GM19238 (cell line): ENCODE measurements around the gene FETUB.
A peak's percentile ranks its signal among the peaks of the same experiment; 100 is the strongest.
"Not testable (repeated sequence)": the region's sequence is repeated elsewhere in the genome, so short reads cannot be mapped to it uniquely, and the experiment has no call there.

Source experiments
- DNase-seq: peaks from one replicate; pipeline ENCODE4 v3.0.0; 2011; ENCODE audit warnings: low spot score; ENCODE audit not compliant: insufficient read length

FETUB gene

DNA sequence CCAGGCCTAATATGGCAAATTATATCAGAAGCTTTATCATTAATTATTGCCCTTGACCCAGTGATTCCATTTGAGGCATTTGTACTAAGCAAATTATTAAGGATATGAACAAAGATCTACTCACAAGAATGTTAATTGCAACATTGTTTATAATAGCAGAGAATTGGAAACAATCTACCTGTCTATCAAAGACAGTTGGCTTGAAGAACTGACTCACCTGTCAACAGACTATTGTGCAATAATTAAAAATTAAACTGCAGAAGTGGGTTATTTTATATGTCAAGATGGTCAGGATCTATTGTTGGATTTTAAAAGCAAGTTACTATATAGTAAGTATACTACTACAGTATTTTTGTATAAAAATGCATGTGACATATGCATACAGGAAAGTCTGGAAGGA lies 6.7 kb upstream of the FETUB start:
- DNase-seq, result no peak

DNA sequence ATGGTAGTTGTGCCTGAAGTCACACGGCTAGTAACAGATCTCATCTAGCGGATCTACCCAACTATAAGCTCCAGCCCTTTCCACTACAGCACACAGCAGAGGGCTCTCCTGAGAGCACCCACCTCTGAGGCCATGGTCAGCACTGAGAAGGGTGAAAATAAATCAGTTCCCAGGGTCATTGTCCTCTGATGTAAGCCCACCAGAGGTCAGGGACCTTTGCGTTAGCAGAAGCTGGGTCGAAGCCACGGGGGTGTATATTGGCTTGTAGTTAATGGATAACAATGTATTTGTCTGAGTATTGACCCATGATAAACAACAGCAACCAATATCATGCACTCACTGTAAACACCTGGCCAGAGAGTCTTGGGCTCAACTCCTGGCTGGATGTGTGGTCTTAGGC lies 6.0 kb upstream of the FETUB start:
- DNase-seq, result not testable (repeated sequence)

DNA sequence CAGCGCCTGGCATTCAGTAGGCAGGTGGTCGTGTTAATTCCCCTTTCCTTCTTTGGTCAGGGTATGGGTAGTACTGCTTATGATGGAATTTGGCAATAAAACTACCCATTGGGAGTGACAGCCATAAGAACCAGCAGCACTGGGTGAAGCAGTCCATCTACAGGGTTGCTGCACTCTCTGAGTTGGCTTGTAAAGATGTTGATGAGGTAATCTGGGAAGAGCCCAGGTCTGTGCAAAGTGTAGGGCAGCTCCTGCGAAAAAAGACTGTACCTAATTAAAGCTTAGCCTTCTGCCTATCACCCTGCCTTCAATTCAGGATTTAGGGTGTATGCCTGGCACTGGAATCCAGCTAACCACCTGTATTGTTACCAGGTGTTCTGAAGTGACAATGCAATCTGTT lies 4.7 kb upstream of the FETUB start:
- no peak for DNase-seq

DNA sequence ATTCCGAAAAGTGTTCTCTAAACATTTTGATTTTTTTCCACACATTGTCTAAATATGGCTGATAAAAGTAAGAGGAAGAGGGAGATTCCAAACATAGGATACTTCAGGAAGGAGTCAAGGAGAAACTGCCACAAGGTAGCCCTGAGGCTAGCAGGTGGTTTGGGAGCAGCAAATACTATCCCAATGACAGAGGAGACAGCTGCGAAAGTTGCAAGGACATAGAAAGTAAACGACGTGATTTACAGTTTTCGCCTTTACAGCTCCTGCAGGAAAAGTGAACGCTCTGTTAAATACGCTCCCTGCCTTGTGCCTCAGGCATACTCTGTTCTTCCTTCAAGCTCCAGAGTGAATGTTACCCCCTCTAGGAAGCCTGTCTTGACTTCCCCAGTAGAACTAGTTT lies 3.7 kb upstream of the FETUB start:
- no peak for DNase-seq

DNA sequence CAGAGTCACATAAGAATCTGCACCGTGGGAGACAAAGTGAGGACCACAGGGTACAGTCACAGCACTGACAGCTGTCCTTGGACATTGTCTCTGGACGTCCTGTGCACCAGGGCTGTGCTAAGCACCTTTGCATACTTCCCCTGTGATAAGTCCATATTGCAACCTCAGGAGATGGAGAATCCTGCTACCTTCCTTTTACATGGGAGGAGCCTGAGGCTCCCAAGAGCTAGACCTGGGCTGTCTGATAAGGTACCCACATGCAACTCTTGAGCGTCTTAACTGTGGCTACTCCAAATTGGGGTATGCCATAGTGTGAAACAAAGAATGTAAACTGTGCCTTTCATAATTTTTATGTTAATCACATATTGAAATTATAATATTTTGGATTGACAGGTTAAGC lies 2.5 kb upstream of the FETUB start:
- DNase-seq, result no peak

DNA sequence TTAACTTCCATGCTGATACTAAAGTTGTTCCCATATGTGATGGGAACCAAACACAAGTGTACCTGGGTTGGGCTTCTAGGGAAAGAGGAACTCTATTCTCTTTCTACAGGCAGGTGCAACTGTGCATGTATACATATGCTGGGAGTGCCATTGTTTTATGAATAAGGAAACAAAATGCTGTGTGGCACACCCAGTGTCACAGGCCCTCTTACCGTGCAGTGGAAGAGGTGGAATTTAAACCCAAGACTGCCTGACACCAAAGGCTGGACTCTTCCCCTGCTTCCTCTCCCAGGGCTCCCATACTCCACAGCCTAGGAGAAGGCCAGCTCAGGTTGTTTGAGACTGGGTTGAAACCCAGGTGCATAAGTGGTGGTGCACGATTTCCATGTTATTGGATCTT lies 1.9 kb upstream of the FETUB start:
- DNase-seq, result no peak

DNA sequence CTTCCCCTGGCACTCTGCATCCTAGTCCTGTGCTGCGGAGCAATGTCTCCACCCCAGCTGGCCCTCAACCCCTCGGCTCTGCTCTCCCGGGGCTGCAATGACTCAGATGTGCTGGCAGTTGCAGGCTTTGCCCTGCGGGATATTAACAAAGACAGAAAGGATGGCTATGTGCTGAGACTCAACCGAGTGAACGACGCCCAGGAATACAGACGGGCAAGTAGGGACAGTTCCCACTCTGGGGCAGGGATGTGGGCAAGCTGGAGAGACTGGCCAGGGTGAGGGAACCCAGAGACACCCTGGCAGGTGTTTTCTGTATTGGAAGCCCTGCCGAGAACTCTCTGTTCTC lies 247 bp downstream of the FETUB start:
- no peak for DNase-seq

DNA sequence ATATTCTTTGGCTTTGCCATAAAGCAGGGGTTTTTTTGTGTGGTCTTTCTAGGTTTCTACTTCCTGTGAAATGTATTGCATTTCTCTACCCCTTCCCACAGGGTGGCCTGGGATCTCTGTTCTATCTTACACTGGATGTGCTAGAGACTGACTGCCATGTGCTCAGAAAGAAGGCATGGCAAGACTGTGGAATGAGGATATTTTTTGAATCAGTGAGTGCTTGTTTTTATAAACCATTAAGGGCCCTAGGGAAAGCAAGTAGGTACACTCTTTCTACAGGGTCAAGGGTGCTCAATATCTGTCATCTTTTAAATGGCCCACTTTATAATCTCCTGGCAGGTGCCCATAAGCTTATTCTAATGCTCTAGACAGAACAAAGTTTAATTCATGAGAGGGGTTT lies 730 bp downstream of the FETUB start:
- DNase-seq, result no peak

DNA sequence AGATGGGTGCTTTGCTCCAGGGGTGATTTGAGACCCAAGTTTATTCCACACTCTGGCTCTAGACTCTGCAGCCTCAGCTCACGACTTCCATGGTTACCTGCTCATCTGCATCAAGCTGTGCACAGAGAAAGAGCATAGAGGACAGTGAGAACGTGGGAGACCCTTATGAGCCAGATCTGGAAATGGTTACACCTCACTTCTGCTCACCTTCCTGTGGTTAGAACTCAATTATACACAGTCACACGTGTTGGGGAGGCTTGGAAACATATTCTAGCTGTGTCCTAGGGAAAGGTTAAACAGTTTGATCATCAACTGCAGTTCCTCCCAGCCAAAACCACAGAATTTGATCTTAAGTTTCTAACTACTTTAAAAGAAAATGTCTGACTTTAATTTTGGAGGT lies 1.8 kb downstream of the FETUB start:
- DNase-seq, result no peak

DNA sequence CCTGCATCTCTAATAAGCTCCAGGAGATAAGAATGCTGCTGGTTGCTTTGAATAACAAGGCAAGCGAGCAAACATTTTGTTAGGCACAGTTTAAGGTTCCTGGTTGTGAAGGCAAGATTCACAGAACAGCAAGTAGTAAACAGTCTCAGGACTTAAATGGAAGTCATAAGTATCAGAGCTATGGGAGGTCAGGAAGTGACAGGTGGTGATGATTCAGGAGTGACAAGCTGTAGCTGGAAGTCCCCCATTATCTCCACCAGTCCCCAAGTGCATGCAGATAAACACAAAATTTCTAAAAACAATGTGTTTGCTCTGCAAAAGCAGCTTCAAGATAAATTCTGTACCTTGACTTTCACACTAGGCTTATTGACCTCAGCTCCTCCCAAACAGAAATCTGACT lies 3.3 kb downstream of the FETUB start:
- no peak for DNase-seq

DNA sequence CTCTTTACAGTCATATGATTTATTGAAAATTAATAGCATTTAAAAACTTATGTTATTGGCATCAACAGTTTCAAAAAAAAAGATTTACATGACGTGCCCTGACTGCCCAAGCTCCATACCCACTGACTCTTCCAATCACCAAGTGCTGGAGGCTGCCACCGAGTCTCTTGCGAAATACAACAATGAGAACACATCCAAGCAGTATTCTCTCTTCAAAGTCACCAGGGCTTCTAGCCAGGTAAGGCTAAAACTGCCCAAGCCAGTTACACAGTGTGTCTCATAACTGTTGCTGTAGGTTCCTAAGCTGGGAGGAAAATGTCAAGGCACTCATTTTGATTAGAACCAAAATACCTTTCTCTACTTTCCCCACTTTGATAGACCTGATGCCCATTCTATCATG lies 4.5 kb downstream of the FETUB start:
- no peak for DNase-seq

DNA sequence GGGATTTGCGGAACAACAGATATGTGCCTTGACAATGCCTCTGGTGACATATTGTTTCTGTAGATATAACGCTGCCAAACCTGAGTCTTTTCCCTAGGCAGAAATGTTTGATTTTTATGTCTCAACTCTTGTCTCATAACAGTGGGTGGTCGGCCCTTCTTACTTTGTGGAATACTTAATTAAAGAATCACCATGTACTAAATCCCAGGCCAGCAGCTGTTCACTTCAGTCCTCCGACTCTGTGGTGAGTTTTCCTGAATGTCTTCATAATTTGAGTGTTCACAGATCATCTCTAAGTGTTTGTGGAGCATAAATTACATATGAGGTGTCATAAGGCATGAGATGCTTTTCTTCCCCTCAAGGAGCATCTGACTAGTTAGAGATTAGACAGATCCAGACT lies 5.9 kb downstream of the FETUB start:
- DNase-seq, result no peak

DNA sequence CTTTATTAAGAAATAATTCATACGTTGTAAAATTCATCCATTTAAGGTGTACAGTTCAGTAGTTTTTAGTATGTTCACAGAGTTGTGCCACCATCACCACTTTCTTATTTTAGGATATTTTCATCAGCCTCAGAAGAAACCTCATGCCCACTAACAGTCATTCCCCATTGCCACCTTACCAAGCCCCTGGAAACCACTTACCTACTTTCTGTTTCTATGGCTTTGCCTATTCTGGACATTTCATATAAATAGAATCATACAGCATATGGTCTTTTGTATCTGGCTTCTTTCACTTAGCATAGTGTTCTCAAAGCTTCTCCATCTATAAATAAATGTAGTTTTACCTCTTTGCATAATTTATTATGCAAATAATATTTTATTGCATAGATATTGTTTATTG lies 6.6 kb downstream of the FETUB start:
- DNase-seq, result no peak

DNA sequence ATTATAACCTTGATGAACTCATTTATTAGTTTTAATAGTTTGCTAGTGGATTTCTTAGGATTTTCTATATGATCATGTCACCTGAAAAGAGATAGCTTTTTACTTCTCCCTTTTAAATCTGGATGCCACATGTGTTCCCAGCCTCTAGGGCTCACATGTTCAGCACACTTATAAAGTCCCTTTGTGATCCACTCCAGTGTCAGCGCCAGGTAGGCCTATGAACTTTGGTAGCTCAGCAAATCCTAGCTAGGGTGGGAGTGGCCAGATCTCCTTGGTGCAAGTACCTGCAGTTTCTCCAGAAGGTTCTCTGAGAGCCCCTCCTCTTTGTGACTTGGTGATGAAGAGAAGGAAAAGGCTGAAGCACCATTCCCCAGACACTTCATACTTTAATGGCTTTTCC lies 8.7 kb downstream of the FETUB start:
- DNase-seq, result no peak

DNA sequence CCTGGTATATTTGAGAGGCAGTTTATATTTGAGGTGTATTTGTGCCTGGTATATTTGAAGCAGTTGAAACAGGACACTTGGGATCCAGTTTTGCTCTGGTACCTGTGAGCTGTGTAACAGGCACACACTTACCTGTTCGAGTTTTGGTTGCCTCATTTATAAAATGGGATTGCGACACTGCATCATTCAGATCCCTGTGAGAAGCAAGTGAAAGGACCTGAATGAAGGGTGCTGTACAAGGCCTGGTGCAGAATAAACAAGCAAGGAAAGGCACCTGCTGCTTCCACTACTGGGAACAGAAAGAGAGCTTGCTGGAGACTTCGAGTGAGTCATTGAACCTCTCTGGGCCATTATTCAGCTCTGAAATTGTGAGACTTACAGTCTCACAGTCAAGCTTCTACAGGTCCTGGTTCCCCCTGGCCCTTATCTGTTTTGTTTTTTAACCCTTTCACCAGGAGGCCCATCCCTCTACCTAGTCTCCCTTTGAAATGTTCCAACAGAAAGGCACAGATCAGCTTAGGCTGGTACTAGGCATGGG lies 11.5 kb downstream of the FETUB start:
- no peak for DNase-seq

DNA sequence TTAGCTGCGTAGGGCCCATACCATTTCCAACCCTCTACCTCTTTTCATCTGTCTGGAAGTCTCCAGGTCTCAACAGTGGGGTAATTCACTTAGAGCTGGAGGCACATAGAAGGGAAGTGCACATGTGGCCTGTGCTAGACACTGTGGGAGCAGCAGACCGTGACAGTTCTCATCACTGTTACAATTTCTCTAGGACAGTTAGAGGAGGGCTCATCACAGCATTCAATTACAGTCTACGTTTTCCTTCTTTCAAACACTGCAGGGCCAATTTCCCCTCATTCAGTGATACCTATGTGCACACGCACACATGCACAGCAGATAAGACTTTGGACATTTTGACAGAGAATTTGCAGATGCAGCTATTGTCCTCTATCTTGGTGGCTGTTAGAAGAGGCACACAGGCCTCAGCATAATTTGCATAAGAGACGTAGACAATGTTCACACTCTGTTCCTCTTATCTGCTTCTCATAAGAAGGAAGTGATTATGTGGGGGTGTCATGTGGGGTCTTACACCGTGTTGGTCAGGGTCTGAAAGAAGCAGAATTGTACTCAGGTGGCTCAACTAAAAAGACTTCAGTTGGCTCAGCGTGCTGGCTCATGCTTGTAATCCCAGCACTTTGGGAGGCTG lies 13.0 kb downstream of the FETUB start:
- DNase-seq, result peak; percentile 39

DNA sequence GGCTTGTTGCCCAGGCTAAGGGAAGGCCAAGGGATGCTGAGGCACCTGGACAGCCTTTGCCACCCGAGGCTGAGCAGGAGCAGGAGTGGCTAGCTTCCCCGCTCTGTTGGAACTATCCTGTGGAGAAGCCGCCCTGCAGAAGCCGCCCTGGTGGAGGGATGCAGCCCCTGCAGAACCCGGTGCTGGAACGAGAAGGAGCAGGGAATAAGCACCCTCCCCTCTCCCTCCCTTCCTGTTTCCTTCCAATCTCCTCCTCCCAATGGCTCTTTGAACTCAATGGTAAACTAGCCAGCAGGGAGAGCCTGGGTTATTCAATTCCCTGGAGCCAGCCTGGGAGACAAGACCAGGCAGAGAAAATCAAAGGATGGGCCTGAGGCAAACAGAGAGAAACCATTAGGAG lies 13.8 kb downstream of the FETUB start:
- DNase-seq, result no peak

DNA sequence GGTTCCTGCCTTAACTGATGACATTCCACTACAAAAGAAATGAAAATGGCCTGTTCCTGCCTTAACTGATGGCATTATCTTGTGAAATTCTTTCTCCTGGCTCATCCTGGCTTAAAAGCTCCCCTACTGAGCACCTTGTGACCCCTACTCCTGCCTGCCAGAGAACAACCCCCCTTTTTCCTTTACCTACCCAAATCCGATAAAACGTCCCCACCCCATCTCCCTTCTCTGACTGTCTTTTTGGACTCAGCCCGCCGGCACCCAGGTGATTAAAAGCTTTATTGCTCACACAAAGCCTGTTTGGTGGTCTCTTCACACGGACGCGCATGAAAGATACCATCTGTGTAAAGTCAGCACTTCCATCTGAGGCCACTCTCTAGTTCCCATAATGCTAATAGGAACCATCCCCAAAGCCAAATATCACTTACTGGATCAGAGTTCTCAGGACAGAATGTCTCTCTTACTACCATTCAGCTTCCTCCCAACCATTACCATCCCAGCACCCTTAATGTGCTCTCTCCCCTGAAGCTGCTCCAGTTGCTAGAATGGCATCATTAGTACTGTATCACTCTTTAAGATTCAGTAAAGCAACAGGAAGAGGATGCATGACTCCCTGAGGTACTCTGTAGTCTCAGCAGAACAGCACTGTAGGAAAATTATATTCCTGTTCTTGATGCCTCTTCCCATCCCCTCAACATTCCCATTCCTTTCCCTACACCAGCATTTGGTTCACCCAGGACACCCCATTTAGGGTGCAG lies 23.3 kb downstream of the FETUB start:
- no peak for DNase-seq

DNA sequence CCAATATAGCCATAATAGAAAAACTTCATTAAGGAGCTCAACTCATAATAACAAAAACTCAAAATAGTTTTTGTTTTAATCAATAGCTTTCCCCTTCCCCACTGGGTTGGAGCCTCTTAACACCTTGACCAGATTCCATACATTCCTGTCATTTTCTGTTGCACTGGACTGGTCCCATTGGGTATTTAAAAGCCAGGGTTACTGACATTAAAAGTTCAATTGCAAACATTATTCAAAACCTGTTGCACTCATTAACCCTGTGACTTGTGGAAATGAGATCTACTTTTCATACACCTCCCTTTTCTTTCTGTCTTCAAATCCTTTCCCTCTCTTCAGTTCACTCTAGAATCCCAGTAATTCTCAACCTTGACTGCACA lies 23.9 kb downstream of the FETUB start:
- DNase-seq, result no peak

DNA sequence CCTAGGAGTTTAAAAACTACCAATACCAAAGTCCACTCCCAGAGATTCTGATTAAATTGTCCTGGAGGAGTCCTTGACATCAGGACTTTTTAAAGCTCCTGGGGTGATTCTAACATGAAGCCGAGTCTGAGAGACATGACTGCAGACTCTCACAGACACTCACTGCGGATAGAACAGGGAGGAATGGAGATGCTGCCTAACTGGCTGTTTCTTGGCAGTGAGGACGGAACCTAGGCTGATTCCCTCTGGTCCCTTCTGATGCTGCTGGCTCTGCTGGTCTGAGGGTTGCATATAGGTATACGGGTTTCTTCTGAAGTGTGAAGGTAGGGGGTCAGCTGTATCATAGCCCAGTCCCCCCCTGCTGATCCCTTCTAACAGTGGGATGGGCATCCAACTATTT lies 24.3 kb downstream of the FETUB start:
- DNase-seq, result no peak

DNA sequence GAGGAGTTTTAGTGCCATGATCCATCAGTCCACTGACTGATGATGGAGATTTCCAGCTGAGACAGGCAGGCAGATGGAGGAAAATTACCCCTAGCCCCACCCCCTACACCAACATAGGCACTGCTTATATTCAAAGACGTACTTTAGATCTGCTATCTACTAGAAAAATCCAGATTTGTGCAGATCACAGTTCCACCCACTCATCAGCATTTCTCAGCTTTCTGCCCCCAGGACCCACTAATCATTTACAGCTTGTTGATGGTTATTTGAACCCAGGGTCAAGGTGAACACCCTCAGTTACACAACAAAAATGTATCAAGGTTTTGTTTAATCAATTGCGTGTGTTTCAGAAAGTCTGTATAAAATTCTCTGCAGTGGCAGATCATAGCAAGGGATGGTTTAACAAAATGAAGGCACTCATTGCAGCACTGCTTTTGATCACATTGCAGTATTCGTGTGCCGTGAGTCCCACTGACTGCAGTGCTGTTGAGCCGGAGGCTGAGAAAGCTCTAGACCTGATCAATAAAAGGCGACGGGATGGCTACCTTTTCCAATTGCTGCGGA lies 25.5 kb downstream of the FETUB start, which contains the start of gene HRG:
HRG (plus strand) TSS at position 390 of the 564 bp plus-strand sequence; CDS start at position 408, 18 bp downstream.
- DNase-seq, result no peak

DNA sequence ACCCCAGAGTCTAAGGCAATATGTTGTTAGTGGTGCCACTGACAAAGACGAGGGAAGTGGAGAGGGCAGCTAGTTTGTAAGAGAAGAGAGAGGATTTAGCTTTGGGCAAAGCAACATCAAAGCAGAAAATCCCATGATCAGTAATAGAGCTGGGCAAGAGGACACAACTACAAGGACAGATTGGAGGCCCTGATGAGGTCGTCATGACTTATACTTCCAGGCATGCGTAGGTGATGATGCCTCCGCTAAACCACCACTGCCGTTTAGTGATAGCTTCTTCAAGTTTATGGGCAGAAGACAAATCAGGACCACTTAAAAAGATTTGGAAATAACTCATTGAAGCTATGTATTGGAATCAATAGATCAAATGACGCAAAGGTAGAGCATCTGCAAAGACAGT lies 28.2 kb downstream of the FETUB start:
- DNase-seq, result no peak
